Ascending aorta (tissue), 2 donors: ENCODE measurements around the gene GRIK1. TPM values are rescaled to one million over a fixed set of nuclear protein-coding genes. Genes with fewer than 3 reads are reported as not detected.

ENCODE experiments used
- DNase-seq, 2 donors: peaks; one replicate each; pipeline ENCODE4 v3.0.0-alpha.2; 2019; ENCODE audit warnings: low spot score in 2 of 2
- H3K27ac ChIP-seq, 2 donors: fragments of 200-600 bp; sonication (generic); one replicate each; pipeline ENCODE4 v1.5.1; 2016 to 2017; ENCODE audit warnings: mild to moderate bottlenecking in 1 of 2
- H3K27me3 ChIP-seq: fragments of 200-600 bp; sonication (generic); one replicate; pipeline ENCODE4 v1.5.1; 2017
- H3K36me3 ChIP-seq, 2 donors: fragments of 200-600 bp; sonication (generic); one replicate each; pipeline ENCODE4 v1.5.1; 2016
- H3K4me1 ChIP-seq, 2 donors: fragments of 200-600 bp; sonication (generic); one replicate each; pipeline ENCODE4 v1.5.1; 2016 to 2017; ENCODE audit warnings: mild to moderate bottlenecking in 1 of 2
- H3K4me3 ChIP-seq, 2 donors: fragments of 200-600 bp; sonication (generic); one replicate each; pipeline ENCODE4 v1.5.1; 2016 to 2017; ENCODE audit warnings: mild to moderate bottlenecking in 1 of 2
- H3K9me3 ChIP-seq, 2 donors: fragments of 200-600 bp; sonication (generic); one replicate each; pipeline ENCODE4 v1.5.1; 2016
- CTCF ChIP-seq, 3 experiments: fragments of 200-600 bp in 2 of 3; fragments of 450-650 bp in 1 of 3; sonication (generic) in 2 of 3; IDR thresholded peaks; one replicate each; pipeline ENCODE4 v1.5.1; 2016 to 2019; ENCODE audit warnings: antibody characterized with exemption in 3 of 3, mild to moderate bottlenecking in 1 of 3, moderate library complexity in 1 of 3
- intact Hi-C: fragments of 100-400 bp; cut with DNase I; formaldehyde crosslinking; loops from one replicate; pipeline ENCODE4 v1.15.1; 2023
- total RNA-seq: library from RNA; depleted of rRNA; stranded (reverse); fragments of >200 nt; gene quantifications from one replicate; pipeline ENCODE4 v1.1.0, GENCODE V29; 2016

The GRIK1 gene
- total RNA-seq, 1 donor from 2014 or later = not detected

- DNase-seq = no peak
- no peaks in the 10 kb centered on the region for H3K9me3 ChIP-seq
- no peaks in the 10 kb centered on the region for H3K27me3 ChIP-seq
- H3K4me1 ChIP-seq = no peaks in the 10 kb centered on the region
- no peak overlapping the region for H3K4me3 ChIP-seq
- intact Hi-C loops = no loop called here
- no peaks in the 10 kb centered on the region for H3K36me3 ChIP-seq
- no peak for TF ChIP-seq CTCF (IDR thresholded peaks at IDR 0.05)
- no peak overlapping the region for H3K27ac ChIP-seq
Measured at GRCh38 chr21:29675451-29675850, 264.3 kb downstream of the GRIK1 start.

GRCh38 chr21:29674343-29674742, 265.5 kb downstream of the GRIK1 start:
- Histone ChIP-seq H3K27me3 (no peaks in the 10 kb centered on the region), H3K9me3 (no peaks in the 10 kb centered on the region), H3K27ac (no peak overlapping the region), H3K36me3 (no peaks in the 10 kb centered on the region), H3K4me1 (no peaks in the 10 kb centered on the region), H3K4me3 (no peak overlapping the region)
- intact Hi-C loops = no loop called here
- no peak for DNase-seq
- TF ChIP-seq CTCF (IDR thresholded peaks at IDR 0.05) = no peak

- H3K27ac ChIP-seq = no peak overlapping the region
- no peak overlapping the region for H3K4me3 ChIP-seq
- intact Hi-C loops = no loop called here
- no peaks in the 10 kb centered on the region for H3K36me3 ChIP-seq
- H3K9me3 ChIP-seq = no peaks in the 10 kb centered on the region
- no peak for DNase-seq
- no peaks in the 10 kb centered on the region for H3K27me3 ChIP-seq
- TF ChIP-seq CTCF (IDR thresholded peaks at IDR 0.05) = no peak
- H3K4me1 ChIP-seq = no peaks in the 10 kb centered on the region
Measured at GRCh38 chr21:29673096-29673610, 266.6 kb downstream of the GRIK1 start.

- no peak for DNase-seq
- no peak for TF ChIP-seq CTCF (IDR thresholded peaks at IDR 0.05)
- intact Hi-C loops = no loop called here
- Histone ChIP-seq H3K27ac (no peak overlapping the region), H3K4me3 (no peak overlapping the region), H3K4me1 (no peaks in the 10 kb centered on the region), H3K9me3 (no peaks in the 10 kb centered on the region), H3K27me3 (no peaks in the 10 kb centered on the region), H3K36me3 (no peaks in the 10 kb centered on the region)
Measured at GRCh38 chr21:29671728-29672127, 268.1 kb downstream of the GRIK1 start.

- intact Hi-C loops = no loop called here
- Histone ChIP-seq H3K9me3 (no peaks in the 10 kb centered on the region), H3K36me3 (no peaks in the 10 kb centered on the region), H3K27me3 (no peaks in the 10 kb centered on the region), H3K4me3 (no peak overlapping the region), H3K27ac (no peak overlapping the region), H3K4me1 (no peaks in the 10 kb centered on the region)
- DNase-seq = no peak
- no peak for TF ChIP-seq CTCF (IDR thresholded peaks at IDR 0.05)
Measured at GRCh38 chr21:29670228-29670627, 269.6 kb downstream of the GRIK1 start.

- no peak for DNase-seq
- H3K4me3 ChIP-seq = no peak overlapping the region
- no peaks in the 10 kb centered on the region for H3K36me3 ChIP-seq
- H3K27ac ChIP-seq = no peak overlapping the region
- no peaks in the 10 kb centered on the region for H3K4me1 ChIP-seq
- H3K9me3 ChIP-seq = no peaks in the 10 kb centered on the region
- no peaks in the 10 kb centered on the region for H3K27me3 ChIP-seq
- intact Hi-C loops = no loop called here
- TF ChIP-seq CTCF (IDR thresholded peaks at IDR 0.05) = no peak
Measured at GRCh38 chr21:29669416-29669815, 270.4 kb downstream of the GRIK1 start.
